ENCODE data around the gene ARID3A.

GRCh38 chr19:993831-994393 lies 68.1 kb downstream of the ARID3A start:
- TF ChIP-seq, protein P1, sequence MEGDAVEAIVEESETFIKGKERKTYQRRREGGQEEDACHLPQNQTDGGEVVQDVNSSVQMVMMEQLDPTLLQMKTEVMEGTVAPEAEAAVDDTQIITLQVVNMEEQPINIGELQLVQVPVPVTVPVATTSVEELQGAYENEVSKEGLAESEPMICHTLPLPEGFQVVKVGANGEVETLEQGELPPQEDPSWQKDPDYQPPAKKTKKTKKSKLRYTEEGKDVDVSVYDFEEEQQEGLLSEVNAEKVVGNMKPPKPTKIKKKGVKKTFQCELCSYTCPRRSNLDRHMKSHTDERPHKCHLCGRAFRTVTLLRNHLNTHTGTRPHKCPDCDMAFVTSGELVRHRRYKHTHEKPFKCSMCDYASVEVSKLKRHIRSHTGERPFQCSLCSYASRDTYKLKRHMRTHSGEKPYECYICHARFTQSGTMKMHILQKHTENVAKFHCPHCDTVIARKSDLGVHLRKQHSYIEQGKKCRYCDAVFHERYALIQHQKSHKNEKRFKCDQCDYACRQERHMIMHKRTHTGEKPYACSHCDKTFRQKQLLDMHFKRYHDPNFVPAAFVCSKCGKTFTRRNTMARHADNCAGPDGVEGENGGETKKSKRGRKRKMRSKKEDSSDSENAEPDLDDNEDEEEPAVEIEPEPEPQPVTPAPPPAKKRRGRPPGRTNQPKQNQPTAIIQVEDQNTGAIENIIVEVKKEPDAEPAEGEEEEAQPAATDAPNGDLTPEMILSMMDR (IDR thresholded peaks at IDR 0.05): no peak
- no peak for TF ChIP-seq POLR2A (IDR thresholded peaks at IDR 0.05)

Measured in Peyer's patch (tissue), 4 donors.